Activated CD8-positive, alpha-beta memory T cell treated with anti-CD3 and anti-CD28 coated beads for 48 hours (primary cell): ENCODE results near the gene STAT3.
"Not testable (repeated sequence)": the region's sequence is repeated elsewhere in the genome, so short reads cannot be mapped to it uniquely, and the experiment has no call there.

ENCODE experiments used
- DNase-seq, 3 experiments: peaks; one replicate each; pipeline ENCODE4 v3.0.0-alpha.2; 2020; ENCODE audit warnings: low read depth in 2 of 3, low spot score in 2 of 3

Gene STAT3

DNA sequence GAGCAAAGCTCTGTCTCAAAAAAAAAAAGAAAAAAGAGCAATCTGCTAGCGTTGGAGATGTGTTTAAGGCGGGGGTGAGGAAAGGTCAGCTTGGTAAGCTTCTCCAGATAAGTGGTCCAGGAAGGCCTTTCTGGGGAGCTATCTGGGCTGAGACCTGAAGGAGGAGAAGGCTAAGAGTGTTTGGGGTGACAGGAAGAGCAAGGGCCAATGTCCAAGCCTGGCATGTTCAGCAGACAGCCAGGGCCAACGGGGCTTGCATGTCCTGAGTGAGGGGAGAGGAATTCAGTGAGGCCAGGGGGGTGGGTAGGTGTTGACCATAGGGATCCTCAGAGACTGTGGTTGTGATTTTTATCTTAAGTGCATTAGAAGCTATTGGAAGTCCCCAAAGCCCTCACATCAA is 84.5 kb downstream of the STAT3 start:
- DNase-seq = no peak

DNA sequence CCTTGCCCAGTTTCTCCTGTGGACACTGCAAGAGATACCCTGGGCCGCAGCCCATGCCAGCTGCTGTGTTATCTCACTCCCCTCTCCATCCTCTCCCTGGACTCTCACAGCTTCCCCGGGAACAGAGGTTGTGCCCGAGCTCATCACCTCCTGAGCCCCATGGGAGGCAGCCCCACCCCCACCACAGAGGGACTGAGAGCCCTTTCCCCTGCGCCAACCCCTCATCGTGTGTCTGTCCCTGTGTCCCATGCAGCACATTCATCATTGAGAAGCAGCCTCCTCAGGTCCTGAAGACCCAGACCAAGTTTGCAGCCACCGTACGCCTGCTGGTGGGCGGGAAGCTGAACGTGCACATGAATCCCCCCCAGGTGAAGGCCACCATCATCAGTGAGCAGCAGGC is 87.2 kb downstream of the STAT3 start:
- DNase-seq = no peak

DNA sequence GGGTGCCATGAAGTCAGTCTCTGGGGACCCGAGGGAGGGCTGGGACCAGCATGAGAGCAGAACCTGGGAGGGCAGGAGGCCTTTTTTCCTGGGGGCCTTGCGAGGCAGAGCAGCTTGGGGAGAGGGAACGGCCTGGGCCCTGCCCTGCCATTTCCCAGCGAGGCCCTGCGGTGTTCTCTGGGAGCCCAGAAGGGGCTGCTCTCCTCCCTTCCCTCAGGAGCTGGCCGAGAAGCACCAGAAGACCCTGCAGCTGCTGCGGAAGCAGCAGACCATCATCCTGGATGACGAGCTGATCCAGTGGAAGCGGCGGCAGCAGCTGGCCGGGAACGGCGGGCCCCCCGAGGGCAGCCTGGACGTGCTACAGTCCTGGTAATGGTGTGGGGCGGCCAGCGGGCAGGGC is 88.3 kb downstream of the STAT3 start:
- not testable (repeated sequence) for DNase-seq

DNA sequence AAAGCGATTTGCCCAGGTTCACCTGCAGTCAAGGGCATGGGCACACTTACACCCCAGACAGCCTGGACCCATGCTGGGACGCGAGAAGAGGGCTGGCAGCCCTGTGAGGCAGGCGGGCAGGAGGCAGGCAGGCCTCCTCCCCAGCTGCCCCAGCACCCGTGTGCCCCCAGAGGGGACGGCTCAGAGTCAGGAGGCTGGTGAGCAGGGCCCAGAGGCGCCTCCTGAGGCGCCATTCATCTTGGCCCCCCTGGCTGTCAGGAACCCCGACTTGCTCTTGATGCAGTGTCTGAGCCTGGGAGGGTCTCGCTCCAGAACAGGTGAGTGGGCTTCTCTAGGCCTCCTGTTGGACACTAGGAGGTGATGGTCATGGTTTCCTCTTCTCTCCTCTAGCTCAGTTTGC is 88.9 kb downstream of the STAT3 start:
- DNase-seq = not testable (repeated sequence)

DNA sequence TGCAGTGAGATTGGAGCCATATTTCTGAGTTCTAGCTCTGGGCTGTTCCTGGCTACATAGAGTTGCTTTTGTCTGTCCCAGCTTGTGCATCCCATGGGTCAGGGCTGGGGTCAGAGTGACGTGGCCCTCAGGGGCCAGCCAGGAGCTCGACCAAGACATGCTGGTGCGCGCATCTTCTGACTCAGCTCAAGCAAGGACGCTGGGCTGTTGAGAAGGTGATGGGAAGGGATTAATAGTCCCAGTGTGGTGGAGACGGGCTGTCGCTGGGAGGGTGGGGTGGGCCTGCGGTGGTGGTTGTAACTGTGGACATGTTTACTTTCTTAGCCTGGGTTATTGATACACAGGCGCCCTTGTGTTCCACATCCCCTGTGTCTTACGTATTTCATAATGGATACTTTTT is 90.5 kb downstream of the STAT3 start:
- not testable (repeated sequence) for DNase-seq

DNA sequence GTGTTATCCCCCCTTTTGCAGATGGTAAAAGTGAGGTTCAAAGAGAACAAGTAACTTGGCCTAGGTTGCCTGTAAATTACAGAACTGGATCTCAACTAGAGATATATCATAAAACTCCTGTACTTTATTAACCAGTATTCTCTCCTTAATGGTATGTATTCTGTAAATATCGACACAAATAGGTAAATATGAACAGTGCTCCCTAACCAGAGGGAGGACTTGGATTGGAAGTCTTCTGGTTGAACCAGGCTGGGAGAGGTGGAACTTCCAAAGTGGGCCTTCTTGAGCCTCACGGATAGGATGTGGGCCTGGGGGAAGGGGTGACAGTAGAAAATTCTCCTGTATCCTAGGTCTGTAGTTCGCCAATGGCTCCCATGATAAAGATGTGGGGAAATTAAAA is 92.2 kb downstream of the STAT3 start:
- no peak for DNase-seq

DNA sequence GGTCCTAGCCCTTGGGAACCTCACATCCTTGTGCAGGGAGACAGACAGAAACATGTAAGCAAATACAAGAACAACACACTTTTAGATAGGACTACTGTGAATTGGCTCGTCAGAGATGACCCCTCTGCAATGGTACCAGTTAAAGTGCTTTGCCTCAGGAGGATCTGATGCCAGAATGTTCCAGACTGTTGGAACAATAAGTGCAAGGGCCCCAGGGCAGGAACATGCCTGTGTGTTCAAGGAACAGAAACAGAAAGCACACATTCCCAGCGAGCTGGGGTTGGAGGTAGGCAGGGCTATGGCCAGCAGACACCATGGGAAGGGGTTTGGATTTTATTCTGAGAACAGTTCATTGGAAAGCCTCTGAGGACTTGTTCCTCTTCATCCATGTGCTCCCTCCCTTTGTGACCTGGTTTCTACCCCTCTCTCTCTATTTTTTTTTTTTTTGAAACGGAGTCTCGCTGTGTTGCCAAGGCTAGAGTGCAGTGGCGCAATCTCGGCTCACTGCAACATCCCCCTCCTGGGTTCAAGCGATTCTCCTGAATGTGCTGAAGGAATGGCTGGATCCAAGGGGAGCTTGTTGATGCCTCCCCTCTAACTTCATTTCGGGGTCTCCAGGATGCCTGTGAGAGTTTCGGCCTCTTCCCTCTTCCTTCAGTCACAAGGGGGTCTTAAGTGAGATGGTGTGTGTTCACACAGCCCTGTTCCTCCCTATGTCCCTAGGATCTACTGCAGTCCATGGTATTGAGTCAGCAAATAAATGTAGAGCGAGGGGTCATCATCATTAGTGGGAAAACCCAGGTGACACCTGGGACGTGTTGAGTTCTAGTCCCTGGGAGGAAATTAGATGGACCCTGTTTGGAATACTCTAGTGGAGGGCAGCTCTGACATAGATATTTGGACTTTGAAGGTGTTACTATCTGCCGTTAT is 93.5 kb downstream of the STAT3 start:
- no peak for DNase-seq

DNA sequence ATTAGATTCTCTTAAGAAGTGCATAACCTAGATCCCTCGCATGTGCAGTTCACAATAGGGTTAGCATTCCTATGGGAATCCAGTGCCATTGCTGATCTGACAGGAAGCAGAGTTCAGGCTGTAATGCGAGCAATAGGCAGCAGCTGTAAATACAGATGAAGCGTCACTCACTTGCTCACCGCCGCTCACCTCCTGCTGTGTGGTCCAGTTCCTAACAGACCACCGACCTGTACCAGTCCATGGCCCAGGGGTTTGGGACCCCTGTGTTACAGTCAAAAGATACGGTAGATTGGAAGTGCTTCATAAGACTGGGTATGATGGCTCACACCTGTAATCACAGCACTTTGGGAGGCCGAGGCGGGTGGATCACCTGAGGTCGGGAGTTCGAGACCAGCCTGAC is 97.1 kb downstream of the STAT3 start:
- no peak for DNase-seq

DNA sequence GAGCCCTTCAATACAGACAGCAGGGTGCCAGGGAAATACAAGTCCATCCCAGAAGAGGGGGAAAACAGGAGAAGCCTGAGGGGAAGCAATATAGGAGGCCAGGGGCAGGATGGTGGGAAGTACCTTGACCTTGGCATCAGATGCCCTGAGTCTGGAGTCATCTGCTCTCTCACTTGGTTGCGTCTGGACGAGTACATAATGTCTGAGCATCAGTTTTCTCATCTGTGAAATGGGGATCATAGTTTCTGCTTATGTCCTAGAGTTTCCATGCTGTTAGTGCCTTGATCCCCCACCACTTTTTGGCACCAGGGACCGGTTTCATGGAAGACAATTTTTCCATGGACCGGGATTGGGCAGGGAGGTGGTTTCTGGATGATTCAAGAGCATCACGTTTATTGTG is 97.7 kb downstream of the STAT3 start:
- DNase-seq = no peak

DNA sequence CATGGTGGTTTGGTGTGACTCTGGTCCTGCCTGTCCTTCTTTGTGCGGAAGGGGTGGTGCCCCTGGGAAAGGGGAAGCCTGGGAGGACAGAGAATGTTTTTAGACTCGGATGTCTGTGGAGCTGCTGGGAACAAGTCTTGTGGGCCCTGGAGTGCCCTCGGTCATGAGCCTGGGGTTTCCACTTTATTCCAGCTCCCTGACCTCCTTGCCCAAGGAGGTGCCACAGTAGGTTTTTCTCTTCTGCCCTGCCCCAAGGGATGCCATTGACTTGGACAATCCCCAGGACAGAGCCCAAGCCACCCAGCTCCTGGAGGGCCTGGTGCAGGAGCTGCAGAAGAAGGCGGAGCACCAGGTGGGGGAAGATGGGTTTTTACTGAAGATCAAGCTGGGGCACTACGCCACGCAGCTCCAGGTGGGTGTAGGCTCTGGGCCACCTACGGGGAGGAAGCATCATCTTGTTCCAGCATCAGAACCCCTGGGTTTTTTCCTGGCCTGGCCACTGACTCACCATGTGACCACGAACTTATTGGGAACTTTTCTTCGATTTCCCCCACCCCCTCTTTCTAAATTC is 98.5 kb downstream of the STAT3 start:
- no peak for DNase-seq

DNA sequence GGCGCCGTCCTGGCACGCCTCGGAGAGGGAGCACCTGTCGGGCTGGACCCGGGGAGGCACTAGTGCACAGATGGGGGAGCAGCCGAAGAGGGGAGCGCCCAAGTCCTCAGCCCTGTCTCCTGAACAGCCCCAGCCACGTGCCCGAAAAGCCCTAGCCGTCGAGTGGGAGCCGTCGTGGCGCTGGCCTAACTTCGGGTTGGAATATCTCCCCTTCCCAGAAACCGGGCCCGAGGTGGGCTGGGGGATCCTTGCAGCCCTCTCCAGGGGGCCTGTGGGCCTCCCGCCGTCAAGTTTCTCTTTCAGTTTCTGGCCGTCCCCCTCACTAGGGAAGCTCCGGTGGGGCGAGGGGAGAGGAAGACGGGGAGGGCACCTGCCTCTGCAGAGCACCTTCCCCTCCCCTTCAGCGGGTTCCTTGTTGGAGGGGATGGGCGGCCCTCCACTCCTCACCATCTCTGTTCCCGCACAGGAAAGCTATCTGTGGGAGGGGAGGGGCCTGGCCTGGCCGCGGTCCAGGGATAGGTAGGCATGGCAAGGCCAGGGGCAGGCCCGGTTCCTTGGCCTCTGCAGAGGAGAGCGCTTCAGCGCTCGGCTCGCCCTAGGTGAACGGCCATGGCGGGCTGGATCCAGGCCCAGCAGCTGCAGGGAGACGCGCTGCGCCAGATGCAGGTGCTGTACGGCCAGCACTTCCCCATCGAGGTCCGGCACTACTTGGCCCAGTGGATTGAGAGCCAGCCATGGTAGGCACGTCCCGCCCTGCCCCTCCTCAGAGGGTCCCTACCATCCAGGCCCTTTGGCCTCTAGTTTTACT is 99.2 kb downstream of the STAT3 start:
- DNase-seq = peak in 1 of 3 experiments; percentile 61

DNA sequence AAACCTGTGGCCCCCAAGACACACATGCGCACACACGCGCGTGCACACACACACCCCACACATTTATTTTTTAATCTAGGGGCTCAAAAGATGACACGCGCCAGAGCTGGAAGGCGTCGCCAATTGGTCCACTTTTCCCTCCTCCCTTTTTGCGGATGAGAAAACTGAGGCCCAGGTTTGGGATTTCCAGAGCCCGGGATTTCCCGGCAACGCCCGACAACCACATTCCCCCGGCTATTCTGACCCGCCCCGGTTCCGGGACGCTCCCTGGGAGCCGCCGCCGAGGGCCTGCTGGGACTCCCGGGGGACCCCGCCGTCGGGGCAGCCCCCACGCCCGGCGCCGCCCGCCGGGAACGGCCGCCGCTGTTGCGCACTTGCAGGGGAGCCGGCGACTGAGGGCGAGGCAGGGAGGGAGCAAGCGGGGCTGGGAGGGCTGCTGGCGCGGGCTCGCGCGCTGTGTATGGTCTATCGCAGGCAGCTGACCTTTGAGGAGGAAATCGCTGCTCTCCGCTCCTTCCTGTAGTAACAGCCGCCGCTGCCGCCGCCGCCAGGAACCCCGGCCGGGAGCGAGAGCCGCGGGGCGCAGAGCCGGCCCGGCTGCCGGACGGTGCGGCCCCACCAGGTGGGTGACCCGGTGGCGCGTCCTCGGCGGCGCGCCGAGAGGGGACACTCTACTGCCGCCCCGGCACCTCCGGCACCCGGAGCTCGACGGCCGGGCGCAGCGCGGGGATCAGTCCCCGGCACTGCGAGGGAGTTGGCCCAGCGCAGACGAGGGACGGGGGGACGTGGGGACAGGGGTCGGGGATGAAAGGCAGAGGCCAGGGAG is 100.1 kb downstream of the STAT3 start, which contains the start of gene STAT5A:
Gene STAT5A (plus strand): TSS at position 522 of the 826 bp plus-strand sequence. CDS start 914 bp downstream, outside the sequence.
- DNase-seq = peak in 2 of 3 experiments; percentile 61 to 71

DNA sequence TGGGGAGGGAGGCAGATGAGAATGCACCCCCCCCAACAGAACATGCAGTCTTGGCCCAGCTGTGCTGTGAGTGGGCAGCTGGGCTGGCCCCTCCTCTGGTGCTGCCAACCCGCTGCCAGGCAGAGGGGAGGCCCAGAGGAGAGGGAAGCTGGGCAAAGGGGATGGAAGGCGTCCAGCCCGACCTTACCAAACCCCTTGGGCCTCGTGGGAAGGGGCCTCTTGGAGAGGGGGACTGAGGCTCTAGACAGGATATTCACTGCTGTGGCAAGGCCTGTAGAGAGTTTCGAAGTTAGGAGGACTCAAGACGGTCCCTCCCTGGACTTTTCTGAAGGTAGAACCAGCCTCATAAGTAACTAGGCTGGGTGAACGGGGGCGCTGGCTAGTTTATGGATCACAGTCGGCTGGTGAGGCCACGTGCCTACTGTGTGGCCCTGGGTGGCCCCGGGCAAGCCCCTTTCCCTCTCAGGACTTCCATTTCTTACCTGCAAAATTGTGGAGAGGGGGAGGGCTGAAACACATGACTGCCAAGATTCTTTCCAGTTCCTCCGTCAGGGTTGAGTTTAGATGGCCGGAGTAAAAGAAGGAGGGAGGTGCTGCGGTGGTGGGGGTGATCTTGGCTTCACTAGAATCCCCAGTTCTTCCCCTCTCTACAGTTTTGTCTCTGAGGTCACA is 100.8 kb downstream of the STAT3 start:
- peak in 2 of 3 experiments; percentile 20 to 31 for DNase-seq

DNA sequence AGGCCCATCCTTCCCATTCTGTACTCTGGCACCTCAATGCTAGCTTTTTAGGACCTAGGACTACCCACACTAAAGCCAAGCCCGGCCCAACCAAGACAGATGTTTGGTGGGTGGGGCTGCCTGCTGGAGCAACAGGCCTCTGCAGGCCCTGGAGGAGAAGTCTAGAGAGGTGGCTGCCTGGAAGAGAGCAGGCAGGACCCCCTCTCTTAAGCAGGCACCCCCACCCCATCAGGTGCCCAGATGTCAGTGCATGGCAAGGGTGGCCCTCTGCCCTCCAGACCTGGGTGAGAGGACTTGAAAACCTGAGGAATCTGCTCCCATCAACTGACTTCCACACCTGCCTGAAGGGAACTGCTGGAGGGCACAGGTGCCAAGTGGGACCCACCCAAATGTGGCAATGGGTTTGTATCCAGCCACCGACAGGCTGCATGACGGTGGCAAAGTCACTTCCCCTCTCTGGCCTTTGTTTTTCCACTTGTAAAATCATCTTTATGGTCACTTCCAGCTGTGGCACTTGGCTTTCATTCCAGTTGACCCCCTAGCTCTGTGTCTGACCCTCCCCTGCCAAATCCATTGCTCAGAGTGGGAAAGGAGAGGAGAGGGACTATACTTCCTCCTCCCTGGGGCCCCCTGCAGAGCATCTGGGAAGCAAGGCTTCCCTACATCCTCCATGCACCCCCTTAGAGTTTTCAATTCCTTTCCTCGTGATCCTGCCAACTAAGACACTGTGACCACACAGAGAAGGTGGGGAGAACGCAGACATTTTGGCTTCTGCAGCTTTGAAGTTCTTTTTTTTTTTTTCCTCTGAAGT is 101.6 kb downstream of the STAT3 start:
- no peak for DNase-seq

DNA sequence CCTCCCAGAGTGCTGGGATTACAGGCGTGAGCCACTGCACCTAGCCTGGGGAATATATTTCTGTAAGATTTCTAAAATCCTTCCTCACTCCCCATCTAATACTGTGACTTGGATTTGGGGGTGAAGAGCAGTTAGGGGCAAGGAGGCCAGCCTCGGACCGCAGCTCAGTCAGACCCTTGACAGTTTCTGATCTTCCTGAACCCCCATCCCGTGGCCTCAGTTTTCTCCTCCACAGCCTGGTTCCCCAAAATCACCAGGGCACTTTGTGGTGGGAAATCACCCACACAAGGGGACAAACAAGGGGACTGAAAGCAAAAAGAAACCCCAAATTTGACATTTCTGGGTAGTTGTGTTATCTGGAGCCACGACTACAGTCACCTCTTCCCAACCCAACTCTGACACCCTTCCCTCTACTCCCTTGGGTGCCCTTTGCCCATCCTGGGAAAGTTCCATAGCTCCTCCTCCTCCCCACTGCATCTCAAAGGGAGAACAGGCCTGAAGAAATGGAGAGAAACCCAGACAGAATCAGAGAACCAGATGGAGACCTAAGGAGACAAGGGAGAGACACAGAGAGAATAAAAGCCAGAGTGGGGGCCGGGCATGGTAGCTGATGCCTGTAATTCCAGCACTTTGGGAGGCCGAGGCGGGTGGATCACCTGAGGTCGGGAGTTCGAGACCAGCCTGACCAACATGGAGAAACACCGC is 102.7 kb downstream of the STAT3 start:
- no peak for DNase-seq

DNA sequence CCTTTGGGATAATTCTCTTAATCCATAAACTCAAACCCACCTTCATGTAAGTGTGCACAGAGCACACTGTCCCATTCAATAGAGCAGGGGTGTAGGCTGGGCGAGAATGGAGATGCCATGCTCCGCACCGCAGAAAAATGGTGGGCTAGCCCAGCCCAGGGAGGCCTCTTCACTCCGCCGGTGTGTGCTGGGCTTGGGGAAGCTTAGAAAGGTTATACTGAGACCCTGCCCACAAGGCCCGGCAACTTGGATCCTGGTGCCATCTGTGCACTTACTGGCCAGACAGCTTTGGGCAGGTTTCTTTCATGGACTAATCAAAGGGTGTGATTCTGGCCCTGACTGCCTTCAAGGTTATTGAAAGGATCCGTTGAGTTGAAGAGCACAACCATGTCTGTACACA is 103.7 kb downstream of the STAT3 start:
- no peak for DNase-seq

DNA sequence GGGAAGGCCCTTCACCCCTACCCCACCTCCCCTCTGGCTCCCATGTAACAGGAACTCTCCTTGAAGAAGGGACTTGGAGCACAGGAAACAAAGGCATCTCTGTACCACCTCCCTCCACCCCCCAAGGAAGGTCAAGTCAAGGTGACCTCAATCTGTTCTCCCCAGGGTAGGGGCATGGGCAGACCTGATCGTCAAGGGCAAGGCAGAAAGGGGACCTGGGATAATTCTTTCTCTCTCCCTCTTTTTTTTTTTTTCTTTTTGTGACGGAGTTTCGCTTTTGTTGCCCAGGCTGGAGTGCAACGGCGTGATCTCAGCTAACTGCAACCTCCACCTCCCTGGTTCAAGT is 104.2 kb downstream of the STAT3 start:
- no peak for DNase-seq

DNA sequence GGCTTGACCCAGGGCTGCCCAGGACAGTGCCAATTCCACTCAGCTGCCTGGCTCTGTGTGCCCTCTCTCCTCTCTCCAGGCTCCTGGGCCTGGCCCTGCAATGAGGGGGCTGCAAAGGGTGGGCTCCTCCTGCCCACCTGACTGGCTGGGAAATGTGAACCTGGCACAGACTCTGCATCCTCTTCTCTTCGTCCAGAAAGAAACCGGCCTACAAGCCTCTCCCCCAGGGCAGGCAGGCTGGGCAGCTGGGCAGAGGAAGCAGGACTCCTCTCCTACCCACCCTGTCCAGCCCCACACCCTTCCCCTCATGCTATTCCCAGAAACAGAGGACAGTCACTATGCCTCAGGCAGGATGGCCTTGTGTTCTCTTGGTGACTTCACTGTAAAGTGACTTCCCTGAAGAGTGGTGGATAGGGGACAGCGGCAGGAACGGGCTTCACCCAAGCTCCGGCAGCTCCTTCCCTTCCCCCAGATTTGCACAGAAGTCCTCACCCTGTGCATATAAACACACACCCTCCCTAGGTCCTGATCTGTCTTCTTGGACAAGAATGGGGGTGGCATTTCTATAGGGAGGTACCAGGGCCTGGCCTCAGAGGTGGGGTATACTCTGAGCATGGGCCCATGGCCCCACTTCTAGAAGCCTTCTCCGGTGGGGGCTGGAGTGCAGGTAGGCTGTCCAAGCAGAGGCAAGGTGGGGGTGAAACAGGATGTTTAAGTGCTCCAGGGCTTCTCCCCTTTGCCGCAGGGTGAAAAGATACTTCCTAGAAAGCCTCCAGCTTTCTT is 104.8 kb downstream of the STAT3 start:
- DNase-seq = no peak
